NT2/D1 (cell line): ENCODE measurements around the gene MED16.
A peak's percentile ranks its signal among the peaks of the same experiment; 100 is the strongest.
"Not testable (repeated sequence)": the region's sequence is repeated elsewhere in the genome, so short reads cannot be mapped to it uniquely, and the experiment has no call there.

Source experiments
- DNase-seq: peaks from one replicate; pipeline ENCODE4 v3.0.0-alpha.2; 2011; ENCODE audit warnings: low read depth, low spot score
- H3K27me3 ChIP-seq: 2 replicates; pipeline ENCODE4 v1.6.0; 2011; ENCODE audit warnings: mild to moderate bottlenecking; ENCODE audit not compliant: insufficient read length, insufficient read depth
- H3K36me3 ChIP-seq: 2 replicates; pipeline ENCODE4 v1.6.1; 2011; ENCODE audit warnings: mild to moderate bottlenecking, low read length, mixed read lengths; ENCODE audit not compliant: insufficient read depth, insufficient read length
- H3K4me1 ChIP-seq: 2 replicates; pipeline ENCODE4 v1.5.1; 2011; ENCODE audit not compliant: insufficient read depth, insufficient read length
- H3K4me3 ChIP-seq: 2 replicates; pipeline ENCODE4 v1.5.1; 2011; ENCODE audit warnings: low read depth; ENCODE audit not compliant: insufficient read length
- H3K9ac ChIP-seq: 2 replicates; pipeline ENCODE4 v1.6.0; 2011; ENCODE audit warnings: low read depth; ENCODE audit not compliant: insufficient read length
- H3K9me3 ChIP-seq: 2 replicates; pipeline ENCODE4 v1.5.1; 2011; ENCODE audit warnings: mild to moderate bottlenecking, low read length; ENCODE audit not compliant: insufficient read depth
- SUZ12 ChIP-seq: IDR thresholded peaks from 2 replicates; pipeline ENCODE4 v1.6.1; 2011; ENCODE audit not compliant: insufficient read length, insufficient read depth; ENCODE audit errors: extremely low read depth
- ZNF274 ChIP-seq: IDR thresholded peaks from 2 replicates; pipeline ENCODE4 v1.6.1; 2011; ENCODE audit warnings: mild to moderate bottlenecking, low read depth, low read length

The MED16 gene

DNA sequence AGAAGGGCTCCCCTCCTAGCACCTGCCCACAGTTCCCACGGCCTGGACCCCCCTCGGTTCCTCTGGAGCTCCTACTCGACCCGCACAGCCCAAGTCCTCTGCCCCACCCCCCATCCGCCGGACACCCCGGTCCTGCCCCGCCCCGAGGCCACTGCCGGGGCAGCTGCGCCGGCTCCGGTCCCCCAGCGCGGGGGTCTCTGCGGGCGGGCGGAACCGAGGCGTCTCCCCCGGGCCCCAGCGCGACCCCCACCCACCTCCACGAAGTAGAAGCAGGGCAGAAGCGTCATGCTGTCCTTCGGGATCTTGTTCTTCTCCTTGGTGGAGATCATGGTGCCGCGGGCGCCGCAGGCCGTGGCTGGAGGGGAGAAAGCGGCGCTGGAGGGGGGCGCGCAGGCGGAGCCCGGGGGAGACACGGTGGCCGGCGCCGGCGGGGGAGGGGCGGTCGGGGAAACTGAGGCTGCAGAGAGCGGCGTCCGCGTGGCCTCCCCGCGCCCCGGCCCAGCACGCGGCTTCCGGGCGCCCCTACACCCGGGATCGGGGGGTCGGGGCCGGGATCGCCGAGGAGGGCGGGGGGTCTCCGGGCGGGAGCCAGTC is 71.7 kb downstream of the MED16 start:
- peaks cover 10% of the 10 kb centered on the region for H3K4me1 ChIP-seq
- H3K27me3 ChIP-seq = no peaks in the 10 kb centered on the region
- TF ChIP-seq SUZ12 = no peak
- no peak for TF ChIP-seq ZNF274
- no peak for DNase-seq
- H3K9ac ChIP-seq = peak overlapping the region; percentile 66
- peak overlapping the region; percentile 48 for H3K4me3 ChIP-seq
- peaks cover 11% of the 10 kb centered on the region for H3K36me3 ChIP-seq
- H3K9me3 ChIP-seq = no peaks in the 10 kb centered on the region

DNA sequence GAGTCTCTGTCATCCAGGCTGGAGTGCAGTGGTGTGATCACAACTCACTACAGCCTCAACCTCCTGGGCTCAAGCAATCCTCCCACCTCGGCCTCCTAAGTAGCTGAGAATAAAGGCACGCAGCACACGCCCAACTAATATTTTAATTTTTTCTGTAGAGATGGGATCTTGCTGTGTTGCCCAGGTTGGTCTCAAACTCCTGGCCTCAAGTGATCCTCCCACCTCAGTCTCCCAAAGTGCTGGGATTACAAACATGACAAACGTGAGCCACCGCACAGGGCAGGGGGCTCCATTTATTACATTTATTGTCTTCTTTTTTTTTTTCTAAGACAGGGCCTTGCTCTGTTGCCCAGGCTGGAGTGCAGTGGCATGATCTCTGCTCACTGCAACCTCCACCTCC is 72.8 kb downstream of the MED16 start:
- H3K9me3 ChIP-seq, H3K9ac ChIP-seq, DNase-seq, H3K4me3 ChIP-seq, H3K4me1 ChIP-seq, H3K27me3 ChIP-seq: not testable (repeated sequence)
- peaks cover 19% of the 10 kb centered on the region for H3K36me3 ChIP-seq
